ENCODE data around the gene ACADVL. TPM values are rescaled to one million over a fixed set of nuclear protein-coding genes. Genes with fewer than 3 reads are reported as not detected.

Gene ACADVL
- total RNA-seq, 1 donor = 191 TPM

Small RNA genes lying within 50 kb of the gene (small RNA-seq; reads per million reads assigned to genes)
- gene AC120057.4 (not detected), gene MIR324 (138 reads per million, percentile 97 among the genes with 10 or more reads in this experiment), gene RF00019 (not detected)

Other genes starting within 250 kb of the ACADVL start
- gene ALOX12, start 223.9 kb upstream of the ACADVL start, total RNA-seq = 4.3 TPM
- gene RNASEK, start 207.3 kb upstream of the ACADVL start, total RNA-seq = 43.4 TPM
- 17.8 TPM for gene BCL6B, start 196.9 kb upstream of the ACADVL start, total RNA-seq
- gene SLC16A13, start 183.9 kb upstream of the ACADVL start, total RNA-seq = 3.0 TPM
- gene SLC16A11, start 175.8 kb upstream of the ACADVL start, total RNA-seq = 0.54 TPM
- under 0.01 TPM for gene CLEC10A, start 139.7 kb upstream of the ACADVL start, total RNA-seq
- gene ASGR2, start 105.1 kb upstream of the ACADVL start, total RNA-seq = 0.54 TPM
- gene ASGR1, start 40.6 kb upstream of the ACADVL start, total RNA-seq = 7.3 TPM
- 26.9 TPM for gene DLG4, start 102 bp upstream of the ACADVL start, total RNA-seq
- gene DVL2, start 14.6 kb downstream of the ACADVL start, total RNA-seq = 78.6 TPM
- 24.2 TPM for gene PHF23, start 19.5 kb downstream of the ACADVL start, total RNA-seq
- gene GABARAP, start 22.5 kb downstream of the ACADVL start, total RNA-seq = 121 TPM
- 62.7 TPM for gene CTDNEP1, start 31.8 kb downstream of the ACADVL start, total RNA-seq
- 54.7 TPM for gene ELP5, start 32.3 kb downstream of the ACADVL start, total RNA-seq
- gene CLDN7, start 42.5 kb downstream of the ACADVL start, total RNA-seq = 9.7 TPM
- 1.9 TPM for gene SLC2A4, start 61.8 kb downstream of the ACADVL start, total RNA-seq
- 0.27 TPM for gene YBX2, start 74.7 kb downstream of the ACADVL start, total RNA-seq
- 522 TPM for gene EIF5A, start 87.7 kb downstream of the ACADVL start, total RNA-seq
- 70.3 TPM for gene GPS2, start 95.4 kb downstream of the ACADVL start, total RNA-seq
- gene NEURL4, start 109.4 kb downstream of the ACADVL start, total RNA-seq = 37.4 TPM
- gene ACAP1, start 116.6 kb downstream of the ACADVL start, total RNA-seq = 109 TPM
- gene KCTD11, start 132.2 kb downstream of the ACADVL start, total RNA-seq = 5.1 TPM
- not detected for gene TMEM95, start 135.2 kb downstream of the ACADVL start, total RNA-seq
- 4.3 TPM for gene TNK1, start 161.2 kb downstream of the ACADVL start, total RNA-seq
- gene PLSCR3, start 174.6 kb downstream of the ACADVL start, total RNA-seq = 26.9 TPM
- 141 TPM for gene TMEM256, start 184.2 kb downstream of the ACADVL start, total RNA-seq
- gene NLGN2, start 187.9 kb downstream of the ACADVL start, total RNA-seq = 6.7 TPM
- gene SPEM1, start 200.4 kb downstream of the ACADVL start, total RNA-seq = not detected
- gene SPEM2, start 205.7 kb downstream of the ACADVL start, total RNA-seq = under 0.01 TPM
- not detected for gene SPEM3, start 208.9 kb downstream of the ACADVL start, total RNA-seq
- gene TMEM102, start 215.5 kb downstream of the ACADVL start, total RNA-seq = 17.0 TPM
- gene FGF11, start 219.6 kb downstream of the ACADVL start, total RNA-seq = 0.54 TPM
- gene CHRNB1, start 225.1 kb downstream of the ACADVL start, total RNA-seq = 26.1 TPM

Measured in hematopoietic multipotent progenitor cell (in vitro differentiated cells).